HUES6 (cell line): ENCODE data around the gene MACROD2.

Experiments
- H3K27ac ChIP-seq: 2 replicates; pipeline ENCODE4 v1.7.0; 2013; ENCODE audit warnings: low read depth, mild to moderate bottlenecking, low read length, inconsistent platforms
- H3K27me3 ChIP-seq: 2 replicates; pipeline ENCODE4 v1.6.1; 2013; ENCODE audit warnings: low read length; ENCODE audit not compliant: control insufficient read depth, insufficient read depth
- H3K36me3 ChIP-seq: 2 replicates; pipeline ENCODE4 v1.6.1; 2013; ENCODE audit warnings: low read length; ENCODE audit not compliant: control insufficient read depth, insufficient read depth
- H3K4me1 ChIP-seq: 2 replicates; pipeline ENCODE4 v1.6.1; 2013; ENCODE audit warnings: low read length; ENCODE audit not compliant: control insufficient read depth, insufficient read depth
- H3K4me3 ChIP-seq: 2 replicates; pipeline ENCODE4 v1.5.1; 2013; ENCODE audit warnings: low read depth, low read length
- H3K9ac ChIP-seq: one replicate; pipeline ENCODE4 v1.6.1; 2013; ENCODE audit warnings: mild to moderate bottlenecking, low read length
- H3K9me3 ChIP-seq: 2 replicates; pipeline ENCODE4 v1.6.1; 2013; ENCODE audit warnings: low read depth, low read length; ENCODE audit not compliant: control insufficient read depth, insufficient read depth

Gene MACROD2

DNA sequence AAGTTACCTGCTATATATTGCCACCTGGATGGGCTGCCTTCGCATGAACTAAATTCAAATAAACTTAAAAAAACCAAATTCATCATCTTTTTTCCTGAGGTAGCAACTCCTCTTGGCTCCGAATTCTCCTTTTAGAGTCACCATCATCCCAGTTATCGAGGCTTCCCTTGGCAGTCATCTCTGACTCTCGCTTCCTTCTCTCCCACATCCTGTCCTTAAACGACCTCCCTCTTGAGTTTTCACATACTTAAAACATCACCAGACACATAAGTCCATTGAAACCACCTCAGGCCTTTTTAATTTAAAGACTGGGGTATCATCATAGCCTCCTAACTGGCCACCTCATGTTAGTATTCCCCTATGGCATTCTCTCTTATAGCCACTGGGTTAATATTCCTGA is 638.2 kb downstream of the MACROD2 start:
- Histone ChIP-seq H3K9ac (no peak overlapping the region), H3K27me3 (no peaks in the 10 kb centered on the region), H3K27ac (no peak overlapping the region), H3K9me3 (no peaks in the 10 kb centered on the region), H3K4me1 (no peaks in the 10 kb centered on the region), H3K36me3 (no peaks in the 10 kb centered on the region), H3K4me3 (no peak overlapping the region)

DNA sequence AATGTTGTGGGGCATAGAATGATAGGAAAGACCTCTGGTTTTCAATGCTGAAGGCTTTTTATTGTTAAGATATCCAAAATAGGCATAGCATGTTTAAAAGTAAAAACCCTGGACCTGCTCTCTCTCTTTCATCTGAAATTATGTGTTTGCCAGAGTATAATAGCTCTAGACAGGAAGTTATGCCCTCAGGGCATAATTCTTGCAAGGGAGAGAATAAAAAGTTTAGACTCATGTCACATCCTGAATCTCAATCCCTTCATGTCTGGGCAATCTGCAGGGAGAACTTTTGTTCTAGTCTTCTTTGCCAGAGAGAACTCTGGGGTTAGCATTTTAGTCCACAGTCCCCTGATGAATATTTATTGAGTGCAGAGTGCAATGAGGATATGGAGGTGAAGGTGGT is 639.3 kb downstream of the MACROD2 start:
- Histone ChIP-seq H3K36me3 (no peaks in the 10 kb centered on the region), H3K9me3 (no peaks in the 10 kb centered on the region), H3K9ac (no peak overlapping the region), H3K27me3 (no peaks in the 10 kb centered on the region), H3K4me3 (no peak overlapping the region), H3K4me1 (no peaks in the 10 kb centered on the region), H3K27ac (no peak overlapping the region)

DNA sequence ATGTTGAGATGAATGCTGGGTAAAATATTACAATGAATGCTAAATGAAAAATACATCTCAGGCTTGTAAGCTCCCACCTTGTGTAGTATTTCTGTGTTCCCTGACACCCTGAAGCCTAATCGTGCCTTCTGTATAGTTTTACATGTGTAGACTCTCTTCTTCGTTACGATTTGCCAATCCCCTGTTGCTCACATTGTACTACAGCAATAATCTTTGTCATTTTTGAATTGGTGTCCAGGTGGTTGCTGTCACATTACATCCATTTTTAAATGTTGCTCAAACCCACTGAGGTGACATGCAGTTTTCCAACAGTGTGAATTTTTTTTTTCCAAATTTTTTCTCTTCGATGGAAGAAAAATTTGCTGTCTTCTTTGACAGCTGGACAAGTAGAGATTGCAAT is 642.1 kb downstream of the MACROD2 start:
- Histone ChIP-seq H3K9me3 (peaks cover 9% of the 10 kb centered on the region; the same call in 1 of the 2 replicates), H3K27ac (no peak overlapping the region), H3K4me1 (no peaks in the 10 kb centered on the region)

DNA sequence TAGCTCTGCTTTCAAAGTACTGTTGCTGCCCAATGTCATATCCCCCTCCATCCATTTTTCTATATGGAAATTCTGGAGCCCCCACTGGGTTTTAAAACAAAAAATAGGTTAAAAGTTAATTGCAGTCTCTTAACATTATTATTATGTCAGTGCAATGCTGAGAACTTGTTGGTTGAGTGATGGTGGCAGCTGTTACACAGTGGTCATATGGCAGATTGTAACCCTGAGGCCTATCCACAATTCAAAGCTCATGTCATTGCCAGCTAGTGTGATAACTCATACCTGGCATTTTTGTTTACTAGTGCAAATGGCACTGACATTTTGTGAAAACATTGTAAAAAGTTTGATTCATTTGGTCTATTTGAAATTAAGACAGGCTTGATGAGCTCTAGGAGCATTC is 647.8 kb downstream of the MACROD2 start:
- Histone ChIP-seq H3K9me3 (peaks cover 12% of the 10 kb centered on the region; the same call in 1 of the 2 replicates), H3K27me3 (no peaks in the 10 kb centered on the region), H3K36me3 (no peaks in the 10 kb centered on the region), H3K27ac (no peak overlapping the region), H3K4me1 (no peaks in the 10 kb centered on the region), H3K4me3 (no peak overlapping the region), H3K9ac (no peak overlapping the region)

More for the DNA sequence above, 642.1 kb downstream of the MACROD2 start:
- H3K27me3 ChIP-seq = no peaks in the 10 kb centered on the region
- H3K4me3 ChIP-seq = no peak overlapping the region
- H3K9ac ChIP-seq = no peak overlapping the region
- no peaks in the 10 kb centered on the region for H3K36me3 ChIP-seq

DNA sequence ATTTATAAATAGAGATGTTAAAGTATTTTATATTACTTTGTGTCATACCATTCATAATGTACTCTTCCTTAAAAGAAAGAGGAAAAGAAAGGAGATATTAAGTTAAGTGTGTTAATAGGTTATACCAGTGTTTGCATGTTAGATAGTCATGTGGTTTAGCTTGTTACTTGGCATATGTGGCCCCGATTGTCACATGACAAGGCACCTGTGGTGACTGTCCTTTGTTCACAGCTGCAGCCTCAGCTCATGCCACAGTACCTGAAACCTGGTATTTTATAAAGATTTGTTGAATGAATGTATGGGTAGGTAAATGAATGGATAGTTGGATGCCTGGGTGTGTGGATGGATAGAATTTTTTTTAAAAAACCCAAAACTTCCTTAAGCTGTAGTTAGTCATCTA is 648.2 kb downstream of the MACROD2 start:
- Histone ChIP-seq H3K9ac (no peak overlapping the region), H3K27ac (no peak overlapping the region), H3K36me3 (no peaks in the 10 kb centered on the region), H3K27me3 (no peaks in the 10 kb centered on the region), H3K9me3 (peaks cover 12% of the 10 kb centered on the region; the same call in 1 of the 2 replicates), H3K4me1 (no peaks in the 10 kb centered on the region), H3K4me3 (no peak overlapping the region)

DNA sequence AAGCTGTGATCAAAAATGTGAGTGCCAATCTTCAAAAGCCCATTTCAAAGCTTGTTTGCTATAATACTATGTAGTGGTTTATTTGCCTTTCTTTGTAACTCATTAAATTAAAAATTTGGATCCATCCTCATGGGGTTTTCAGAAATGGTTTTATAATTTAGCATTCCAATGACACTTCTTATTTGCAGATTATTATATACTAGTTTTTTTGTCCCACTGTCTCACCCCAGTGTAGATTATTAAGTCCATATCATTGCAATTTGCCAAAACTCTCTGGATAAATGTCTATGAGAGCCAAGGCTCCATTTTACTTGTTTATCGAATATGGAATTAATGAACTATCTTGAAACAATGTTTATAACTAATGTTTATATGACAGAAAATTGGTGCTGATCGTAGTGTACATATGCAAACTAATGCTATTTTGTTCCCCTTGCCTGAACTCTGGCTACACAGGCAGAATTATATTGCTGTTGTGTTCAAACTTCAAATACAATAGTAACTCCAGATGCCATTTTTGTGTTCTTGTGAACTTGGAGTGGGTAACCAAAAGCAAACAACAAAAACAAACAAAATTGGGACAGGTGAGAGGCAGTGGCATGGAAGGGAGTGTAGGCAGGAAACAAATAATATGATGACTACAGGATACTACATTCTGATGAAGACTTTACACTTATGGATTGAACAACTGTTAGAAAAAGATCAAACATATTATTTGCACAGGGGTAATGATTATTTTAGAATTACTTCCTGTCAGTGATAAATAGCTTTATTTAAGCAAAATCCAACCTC is 649.2 kb downstream of the MACROD2 start:
- no peaks in the 10 kb centered on the region for H3K36me3 ChIP-seq
- H3K9ac ChIP-seq = no peak overlapping the region
- no peak overlapping the region for H3K4me3 ChIP-seq
- no peaks in the 10 kb centered on the region for H3K27me3 ChIP-seq
- H3K9me3 ChIP-seq = peaks cover 12% of the 10 kb centered on the region; the same call in 1 of the 2 replicates
- H3K27ac ChIP-seq = no peak overlapping the region
- H3K4me1 ChIP-seq = no peaks in the 10 kb centered on the region

DNA sequence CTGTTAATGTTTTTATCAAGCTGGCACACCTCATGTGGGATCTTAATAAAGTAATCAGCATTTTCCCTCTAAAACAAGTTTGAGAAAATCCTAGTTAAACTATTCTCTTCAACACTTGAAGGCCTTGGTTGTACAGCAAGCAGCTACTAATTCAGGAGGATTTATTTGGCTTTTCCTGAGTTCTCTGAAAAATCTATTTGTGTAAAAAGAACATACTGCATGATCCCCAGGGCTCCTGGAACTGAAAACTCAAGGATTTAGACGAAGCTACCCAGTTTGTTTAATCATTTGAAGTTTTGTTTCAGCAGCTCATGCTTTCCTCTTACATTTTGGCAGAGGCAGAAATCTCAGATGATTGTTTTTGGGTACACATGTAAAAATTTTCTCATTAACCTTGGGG is 651.7 kb downstream of the MACROD2 start:
- no peaks in the 10 kb centered on the region for H3K36me3 ChIP-seq
- peaks cover 3% of the 10 kb centered on the region; the same call in 1 of the 2 replicates for H3K9me3 ChIP-seq
- H3K4me1 ChIP-seq = no peaks in the 10 kb centered on the region
- no peaks in the 10 kb centered on the region for H3K27me3 ChIP-seq
- H3K27ac ChIP-seq = no peak overlapping the region
- H3K9ac ChIP-seq = no peak overlapping the region
- H3K4me3 ChIP-seq = no peak overlapping the region

DNA sequence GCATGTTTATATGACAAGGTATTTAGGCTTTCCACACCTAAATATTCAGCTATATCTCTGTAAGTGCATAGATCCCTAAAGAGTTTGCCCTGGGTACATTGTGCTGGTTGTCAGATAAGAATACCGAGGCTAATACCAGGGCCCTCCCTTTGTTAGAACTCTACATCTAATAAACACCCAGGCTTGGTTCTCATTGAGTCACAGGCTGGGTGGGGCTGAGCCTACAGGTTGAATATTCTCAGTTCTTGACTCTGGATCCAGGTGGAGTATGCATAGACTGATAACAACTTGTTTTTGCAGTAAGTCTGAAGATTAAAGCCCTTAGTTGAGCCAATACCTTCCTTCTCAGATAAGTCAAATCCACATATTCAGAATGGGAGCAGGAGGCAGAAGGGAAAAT is 654.3 kb downstream of the MACROD2 start:
- no peak overlapping the region for H3K27ac ChIP-seq
- no peak overlapping the region for H3K9ac ChIP-seq
- no peaks in the 10 kb centered on the region for H3K27me3 ChIP-seq
- H3K36me3 ChIP-seq = no peaks in the 10 kb centered on the region
- H3K9me3 ChIP-seq = no peaks in the 10 kb centered on the region
- H3K4me3 ChIP-seq = no peak overlapping the region
- no peaks in the 10 kb centered on the region for H3K4me1 ChIP-seq

DNA sequence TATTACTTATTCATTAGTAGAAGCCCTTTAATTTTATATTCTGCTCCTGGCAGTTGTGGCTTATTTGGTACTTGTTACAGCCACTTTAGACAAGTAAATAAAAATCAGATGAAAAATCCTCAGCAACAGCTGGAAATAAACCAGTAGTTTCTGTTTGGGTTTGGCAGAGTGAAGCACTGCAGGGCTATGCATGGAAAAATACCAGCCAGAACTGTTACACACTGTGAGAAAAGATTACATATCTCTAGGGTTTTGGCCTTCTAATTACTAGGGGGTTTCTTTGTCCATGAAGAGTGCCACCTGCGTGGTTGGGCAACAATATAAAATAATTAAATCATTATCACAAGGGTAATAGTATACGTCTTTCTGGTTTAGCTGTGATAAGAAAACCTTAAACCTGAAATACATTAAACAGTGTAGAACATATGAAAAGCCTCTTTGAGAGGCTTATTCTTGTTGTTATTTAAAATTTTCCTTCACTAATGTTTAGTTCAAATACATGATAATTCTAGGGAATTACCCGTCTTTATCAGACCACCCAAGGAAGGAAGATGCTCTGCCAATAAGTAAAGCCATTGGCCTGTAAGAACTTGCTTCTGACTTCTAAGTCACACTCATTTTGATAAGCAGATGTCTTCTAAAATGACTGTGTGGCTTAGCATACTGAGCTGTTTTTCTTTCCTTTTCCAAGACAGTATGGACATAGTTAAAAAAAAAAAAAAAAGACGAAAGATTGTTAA is 662.1 kb downstream of the MACROD2 start:
- no peak overlapping the region for H3K9ac ChIP-seq
- H3K27me3 ChIP-seq = no peaks in the 10 kb centered on the region
- H3K36me3 ChIP-seq = no peaks in the 10 kb centered on the region
- peaks cover 9% of the 10 kb centered on the region; the same call in 1 of the 2 replicates for H3K4me1 ChIP-seq
- H3K27ac ChIP-seq = no peak overlapping the region
- no peaks in the 10 kb centered on the region for H3K9me3 ChIP-seq
- H3K4me3 ChIP-seq = no peak overlapping the region

DNA sequence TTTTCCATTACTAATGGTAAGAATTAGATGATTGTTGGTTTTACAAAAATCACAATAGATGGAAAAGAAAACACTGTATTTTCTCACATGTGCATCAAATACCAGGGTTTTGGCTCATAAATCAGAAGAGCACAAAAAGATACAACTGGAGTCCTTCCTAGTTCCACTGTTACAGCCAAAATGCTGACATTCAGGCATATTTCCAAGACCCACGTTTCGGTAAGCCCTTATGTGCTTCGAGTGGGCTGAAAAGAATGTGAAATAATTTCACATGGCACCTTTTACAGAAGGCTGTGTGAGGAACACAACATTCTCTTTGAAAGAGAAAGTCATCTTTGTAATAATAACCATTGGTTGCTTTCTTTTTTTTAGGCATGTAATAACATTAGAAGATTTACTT is 668.8 kb downstream of the MACROD2 start:
- Histone ChIP-seq H3K27ac (no peak overlapping the region), H3K9ac (no peak overlapping the region), H3K4me1 (no peaks in the 10 kb centered on the region), H3K9me3 (no peaks in the 10 kb centered on the region), H3K4me3 (no peak overlapping the region), H3K36me3 (no peaks in the 10 kb centered on the region), H3K27me3 (no peaks in the 10 kb centered on the region)

DNA sequence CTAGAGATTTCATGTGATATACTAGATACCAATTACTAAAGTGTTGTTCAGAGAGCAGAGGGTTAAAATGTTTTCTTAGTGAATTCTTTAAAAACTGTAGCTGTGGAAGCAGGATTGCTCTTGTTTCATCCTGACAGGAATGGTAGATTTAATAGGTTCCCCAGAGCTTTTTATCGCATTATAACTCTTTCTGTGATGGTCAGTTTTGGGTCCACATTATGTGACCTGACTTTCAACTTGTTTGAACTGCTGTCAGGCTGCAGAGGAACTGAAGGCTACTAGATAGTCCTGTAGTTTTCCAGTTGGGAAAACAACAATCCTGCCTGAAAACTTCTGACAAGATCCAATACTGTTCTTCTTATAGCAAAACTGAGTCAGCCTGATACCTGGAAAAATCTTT is 671.4 kb downstream of the MACROD2 start:
- no peak overlapping the region for H3K4me3 ChIP-seq
- H3K9me3 ChIP-seq = no peaks in the 10 kb centered on the region
- no peaks in the 10 kb centered on the region for H3K4me1 ChIP-seq
- no peaks in the 10 kb centered on the region for H3K36me3 ChIP-seq
- no peak overlapping the region for H3K27ac ChIP-seq
- H3K9ac ChIP-seq = no peak overlapping the region
- H3K27me3 ChIP-seq = no peaks in the 10 kb centered on the region
